Fibroblast of lung (primary cell): ENCODE results near the gene ASXL2. TPM values are rescaled to one million over a fixed set of nuclear protein-coding genes. Genes with fewer than 3 reads are reported as not detected.

Experiments used
- DNase-seq, 2 donors: peaks; one replicate each; pipeline versions ENCODE4 v3.0.0 to v3.0.0-alpha.2; 2010; ENCODE audit warnings: low read depth in 2 of 2
- H2AFZ ChIP-seq: 2 replicates; pipeline ENCODE4 v1.5.1; 2012; ENCODE audit warnings: low read length, control low read depth, inconsistent platforms
- H3K27ac ChIP-seq: 2 replicates; pipeline ENCODE4 v1.5.1; 2011; ENCODE audit warnings: low read length, control low read depth; ENCODE audit not compliant: insufficient read depth
- H3K27me3 ChIP-seq: 2 replicates; pipeline ENCODE4 v1.5.1; 2011; ENCODE audit warnings: mild to moderate bottlenecking, low read length; ENCODE audit not compliant: control insufficient read depth, insufficient read depth
- H3K36me3 ChIP-seq: 2 replicates; pipeline ENCODE4 v1.5.1; 2011; ENCODE audit warnings: low read length; ENCODE audit not compliant: control insufficient read depth, insufficient read depth
- H3K4me1 ChIP-seq: 2 replicates; pipeline ENCODE4 v1.5.1; 2011; ENCODE audit warnings: low read length; ENCODE audit not compliant: control insufficient read depth, insufficient read depth; ENCODE audit errors: extremely low read depth
- H3K4me2 ChIP-seq: 2 replicates; pipeline ENCODE4 v1.5.1; 2011; ENCODE audit warnings: low read length, control low read depth; ENCODE audit not compliant: insufficient read depth; ENCODE audit errors: extremely low read depth
- H3K4me3 ChIP-seq, 4 experiments: fragments of 200-600 bp in 1 of 4; sonication (generic) in 1 of 4; replicated peaks in 1 of 4; 2 replicates each; pipeline ENCODE4 v1.5.1; 2011 to 2016; ENCODE audit warnings: low read length in 4 of 4, low read depth in 3 of 4, mild to moderate bottlenecking in 3 of 4, control low read depth in 2 of 4, inconsistent platforms in 1 of 4, mixed read lengths in 1 of 4; ENCODE audit not compliant: insufficient read depth in 1 of 4; ENCODE audit errors: control extremely low read depth in 1 of 4
- H3K79me2 ChIP-seq: 2 replicates; pipeline ENCODE4 v1.5.1; 2012; ENCODE audit warnings: mild to moderate bottlenecking, low read length, inconsistent platforms; ENCODE audit not compliant: control insufficient read depth, insufficient read depth
- H3K9ac ChIP-seq: 2 replicates; pipeline ENCODE4 v1.5.1; 2011; ENCODE audit warnings: mild to moderate bottlenecking, low read length, control low read depth; ENCODE audit not compliant: insufficient read depth
- H3K9me3 ChIP-seq: 2 replicates; pipeline ENCODE4 v1.5.1; 2012; ENCODE audit warnings: low read depth, low read length; ENCODE audit not compliant: control insufficient read depth, insufficient read depth
- H4K20me1 ChIP-seq: 2 replicates; pipeline ENCODE4 v1.5.1; 2011; ENCODE audit warnings: low read length; ENCODE audit not compliant: control insufficient read depth, insufficient read depth; ENCODE audit errors: extremely low read depth
- CTCF ChIP-seq, 2 donors: IDR thresholded peaks in 1 of 2; conservative IDR thresholded peaks in 1 of 2; 1 replicate in 1 of 2; 2 replicates in 1 of 2; pipeline ENCODE4 v1.5.1; 2011 to 2012; ENCODE audit warnings: low read length in 2 of 2, control low read depth in 1 of 2, inconsistent platforms in 1 of 2, low read depth in 1 of 2, mild to moderate bottlenecking in 1 of 2
- EZH2 ChIP-seq: IDR thresholded peaks from 2 replicates; pipeline ENCODE4 v1.5.1; 2012; ENCODE audit warnings: low read length, control low read depth, mild to moderate bottlenecking; ENCODE audit errors: missing control alignments
- polyA plus RNA-seq, 2 donors: library from polyadenylated mRNA; depleted of rRNA in 1 of 2; stranded (reverse) in 1 of 2; unstranded in 1 of 2; fragments of >200 nt; gene quantifications; 2 replicates each; pipeline ENCODE4 v1.2.1, GENCODE V29; 2011 to 2012; ENCODE audit warnings: missing spikeins in 1 of 2
- total RNA-seq: library from RNA; depleted of rRNA; stranded (reverse); fragments of >200 nt; gene quantifications from 2 replicates; pipeline ENCODE4 v1.2.1, GENCODE V29; 2014

Gene ASXL2
- total and polyA plus RNA-seq, 2 donors (not counting 1 experiment from before 2014, with no cell fraction given), result 5.9 to 16.6 TPM

- no peak for TF ChIP-seq EZH2
- TF ChIP-seq CTCF (conservative IDR thresholded peaks at IDR 0.05 in 1 of 2, IDR thresholded peaks at IDR 0.05 in 1 of 2; ENCODE audit: low read depth in 1 of 2, low read length in 2 of 2), result no peak
- Histone ChIP-seq H3K36me3 (no peaks in the 10 kb centered on the region), H3K27ac (no peak overlapping the region), H3K27me3 (no peaks in the 10 kb centered on the region), H3K4me3 (no peak overlapping the region), H4K20me1 (no peaks in the 10 kb centered on the region), H3K9ac (no peak overlapping the region), H3K9me3 (no peaks in the 10 kb centered on the region), H2AFZ (no peak overlapping the region), H3K4me2 (no peak overlapping the region), H3K79me2 (no peaks in the 10 kb centered on the region), H3K4me1 (no peaks in the 10 kb centered on the region)
- no peak for DNase-seq
Observed at GRCh38 chr2:25887624-25888242, 9.4 kb upstream of the ASXL2 start.

- peak; percentile 76 to 93 for DNase-seq
- no peaks in the 10 kb centered on the region for H3K79me2 ChIP-seq
- no peaks in the 10 kb centered on the region for H3K4me1 ChIP-seq
- H3K9ac ChIP-seq, result no peak overlapping the region
- no peak for TF ChIP-seq CTCF (conservative IDR thresholded peaks at IDR 0.05 in 1 of 2, IDR thresholded peaks at IDR 0.05 in 1 of 2; ENCODE audit: low read depth in 1 of 2, low read length in 2 of 2)
- TF ChIP-seq EZH2, result no peak
- H3K4me2 ChIP-seq, result peak overlapping the region; percentile 7
- H3K27ac ChIP-seq, result no peak overlapping the region
- no peak overlapping the region for H3K4me3 ChIP-seq
- no peaks in the 10 kb centered on the region for H3K9me3 ChIP-seq
- no peak overlapping the region for H2AFZ ChIP-seq
- no peaks in the 10 kb centered on the region for H4K20me1 ChIP-seq
- H3K36me3 ChIP-seq, result no peaks in the 10 kb centered on the region
- H3K27me3 ChIP-seq, result no peaks in the 10 kb centered on the region
Observed at GRCh38 chr2:25885933-25886332, 7.6 kb upstream of the ASXL2 start.

GRCh38 chr2:25881764-25882163, 3.5 kb upstream of the ASXL2 start:
- no peak for TF ChIP-seq CTCF (conservative IDR thresholded peaks at IDR 0.05 in 1 of 2, IDR thresholded peaks at IDR 0.05 in 1 of 2; ENCODE audit: low read depth in 1 of 2, low read length in 2 of 2)
- Histone ChIP-seq H3K36me3 (no peaks in the 10 kb centered on the region), H2AFZ (no peak overlapping the region), H3K79me2 (peaks cover 11% of the 10 kb centered on the region), H3K9ac (no peak overlapping the region), H3K9me3 (no peaks in the 10 kb centered on the region), H3K4me2 (no peak overlapping the region), H4K20me1 (no peaks in the 10 kb centered on the region), H3K27me3 (no peaks in the 10 kb centered on the region), H3K4me3 (no peak overlapping the region), H3K4me1 (peaks cover 4% of the 10 kb centered on the region), H3K27ac (no peak overlapping the region)
- no peak for DNase-seq
